Activated CD4-positive, alpha-beta T cell treated with anti-CD3 and anti-CD28 coated beads, Interleukin-2, amount 50 U/mL, for 48 hours (primary cell): ENCODE data around the gene CTAGE9.

Source experiments
- DNase-seq, 2 experiments: peaks; one replicate each; pipeline ENCODE4 v3.0.0-alpha.2; 2020

Gene CTAGE9

GRCh38 chr6:131663578-131664165 lies 47.1 kb downstream of the CTAGE9 start:
- DNase-seq = no peak

DNA sequence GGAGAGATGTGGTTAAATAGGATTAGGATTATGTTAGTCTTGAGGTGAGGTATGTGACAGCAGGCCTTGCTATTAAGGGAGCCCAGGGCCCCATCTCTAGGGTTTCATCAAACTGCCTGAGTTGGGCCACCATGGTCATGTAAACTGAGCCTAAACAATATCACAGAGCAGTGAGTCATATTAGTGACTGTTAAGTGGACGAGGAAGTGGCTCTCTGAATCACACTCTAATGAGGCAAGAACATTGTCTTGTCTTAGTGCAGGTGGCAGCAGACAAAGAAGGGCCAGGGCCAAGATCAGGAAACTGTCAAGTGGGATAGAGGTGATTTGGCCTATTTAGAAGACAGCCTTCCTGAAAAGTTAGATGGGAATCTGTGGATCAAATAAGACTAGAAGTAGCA lies 50.6 kb downstream of the CTAGE9 start:
- no peak for DNase-seq
